ENCODE data around the gene CD58.

The CD58 gene

DNA sequence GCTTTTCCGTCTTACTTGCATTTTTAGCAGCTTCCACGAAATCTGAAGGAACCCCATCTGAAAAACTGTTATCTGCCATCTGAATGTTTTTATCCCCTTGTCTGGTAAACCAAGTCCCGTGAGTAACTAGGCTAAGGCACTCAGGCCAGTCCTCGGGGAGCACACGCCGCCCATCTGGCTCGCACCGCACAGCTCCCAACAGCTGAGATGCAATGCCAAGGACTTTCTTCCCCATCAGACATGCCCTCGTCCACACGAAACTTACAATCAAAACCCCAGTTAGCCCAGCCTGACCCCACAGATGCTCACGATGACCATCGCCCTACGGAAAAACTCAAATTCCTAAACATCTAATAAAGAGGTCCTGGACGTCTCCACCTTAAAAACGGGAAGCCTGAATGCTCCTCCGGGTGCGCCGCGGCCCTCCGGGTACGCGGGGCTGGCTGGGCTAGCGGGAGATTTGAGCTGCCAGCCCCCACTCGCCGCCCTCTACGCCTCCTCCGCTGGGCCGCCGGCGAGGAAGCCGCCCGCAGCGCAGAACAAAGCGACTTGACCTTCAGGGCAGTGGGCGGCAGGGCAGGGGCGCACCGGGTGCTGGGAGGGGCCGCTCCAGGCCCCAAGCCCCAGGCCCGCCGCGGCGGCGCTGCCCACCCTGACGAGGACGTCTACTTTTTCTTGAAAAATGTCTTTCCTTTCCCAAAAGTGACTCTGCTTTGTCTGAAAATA is 36.6 kb downstream of the CD58 start:
- H3K27ac ChIP-seq, result no peak overlapping the region
- TF ChIP-seq CTCF (conservative IDR thresholded peaks at IDR 0.05), result no peak

GRCh38 chr1:116533429-116533820 is 37.4 kb downstream of the CD58 start:
- TF ChIP-seq CTCF (conservative IDR thresholded peaks at IDR 0.05), result no peak
- no peak overlapping the region for H3K27ac ChIP-seq

DNA sequence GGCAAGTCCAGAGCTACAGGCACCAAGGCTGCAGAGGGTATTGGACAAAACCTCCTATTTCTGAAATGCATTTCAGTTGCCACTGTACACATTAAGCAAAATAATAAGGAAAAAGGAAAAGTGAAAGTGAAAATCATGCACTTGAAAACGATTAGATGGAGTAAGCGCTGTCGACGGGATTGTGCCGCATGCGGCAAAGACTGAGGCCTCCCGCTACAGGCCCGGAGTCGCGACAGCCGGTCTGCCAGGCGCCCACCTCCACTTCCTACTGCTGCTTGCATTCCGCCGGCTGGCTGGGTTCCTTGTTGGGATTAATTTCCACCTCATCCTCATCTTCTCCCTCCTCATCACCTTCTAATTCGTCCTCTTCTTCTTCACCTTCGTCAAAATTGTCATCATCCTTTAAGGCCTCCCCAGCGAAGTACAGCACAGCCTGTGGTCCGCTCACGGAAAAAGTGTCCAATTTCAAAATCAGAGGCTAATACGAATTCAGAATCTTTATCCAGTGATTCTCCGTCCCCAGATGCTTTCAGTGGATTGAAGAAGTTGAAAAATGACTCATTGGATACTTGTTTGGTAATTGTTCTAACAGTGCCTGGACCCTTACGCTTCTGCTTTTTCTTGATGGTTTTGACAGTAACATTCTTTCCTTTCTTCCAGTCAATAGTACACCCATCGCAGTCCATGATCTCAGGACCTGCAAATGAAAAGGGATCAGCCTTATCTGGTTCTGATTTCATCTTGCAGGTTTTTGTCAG is 38.0 kb downstream of the CD58 start:
- no peak for TF ChIP-seq CTCF (conservative IDR thresholded peaks at IDR 0.05)
- H3K27ac ChIP-seq, result no peak overlapping the region

DNA sequence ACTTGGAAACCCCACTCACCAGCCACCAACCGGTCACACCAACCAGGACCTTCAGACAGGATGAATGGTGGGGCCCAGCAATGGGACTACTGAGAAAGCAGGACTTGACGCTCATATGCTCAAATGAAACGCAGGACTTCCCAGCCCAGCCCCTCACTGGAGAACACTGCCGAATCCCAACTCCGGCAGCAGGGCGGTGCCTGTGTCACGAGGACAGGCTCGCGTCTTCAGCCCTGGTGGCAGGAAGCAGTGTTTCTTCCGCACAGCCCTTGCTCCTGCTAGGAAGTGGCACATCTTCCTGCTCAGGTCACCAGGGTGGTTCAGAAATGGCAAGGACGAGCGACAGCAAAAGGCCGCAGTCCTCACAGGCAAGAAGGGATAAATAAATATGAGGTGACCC is 38.9 kb downstream of the CD58 start:
- TF ChIP-seq CTCF (conservative IDR thresholded peaks at IDR 0.05), result no peak
- H3K27ac ChIP-seq, result no peak overlapping the region

- TF ChIP-seq CTCF (conservative IDR thresholded peaks at IDR 0.05), result no peak
- H3K27ac ChIP-seq, result no peak overlapping the region
Measured at GRCh38 chr1:116529681-116530080, 41.1 kb downstream of the CD58 start.

GRCh38 chr1:116529199-116529631 is 41.6 kb downstream of the CD58 start:
- H3K27ac ChIP-seq, result no peak overlapping the region
- TF ChIP-seq CTCF (conservative IDR thresholded peaks at IDR 0.05), result no peak

DNA sequence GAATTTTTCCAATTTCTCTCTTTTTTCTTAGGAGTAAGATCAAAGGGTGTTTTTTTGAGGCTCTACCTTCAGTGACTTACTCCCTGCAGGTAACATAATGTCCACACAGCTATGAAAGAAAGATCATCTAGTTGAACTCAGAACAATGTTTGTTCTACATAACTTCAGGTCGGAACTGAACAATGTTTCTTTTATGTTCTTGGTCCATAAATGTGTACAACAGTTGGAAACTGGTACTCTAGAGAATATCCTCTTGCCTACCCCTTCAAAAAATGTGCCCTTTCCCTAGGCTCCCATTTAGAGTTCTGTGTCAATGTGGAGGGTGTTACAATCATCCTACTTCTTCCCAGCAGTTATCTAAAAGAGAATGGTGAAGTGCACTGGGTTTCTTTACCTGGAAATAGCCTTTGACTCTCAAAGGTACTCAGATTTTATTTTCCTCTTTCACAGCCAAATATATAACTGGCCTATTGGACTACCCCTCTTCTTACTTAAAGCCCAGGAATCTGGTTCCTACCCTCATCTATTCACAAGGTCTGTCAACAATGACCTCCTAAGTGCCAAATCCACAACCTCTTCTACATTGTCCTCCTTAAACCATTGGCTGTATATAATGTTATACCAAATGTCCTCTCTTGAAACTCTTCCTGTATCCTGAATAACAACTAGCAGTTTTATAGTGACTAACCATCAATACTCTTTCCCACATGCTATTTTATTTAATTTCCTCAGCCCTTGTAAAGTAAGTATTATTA is 42.3 kb downstream of the CD58 start:
- no peak overlapping the region for H3K27ac ChIP-seq

More for the DNA sequence above, 42.3 kb downstream of the CD58 start:
- no peak for TF ChIP-seq CTCF (conservative IDR thresholded peaks at IDR 0.05)
